Measurements from ENCODE around the gene OGFOD3.

- TF ChIP-seq EZH2 (IDR thresholded peaks at IDR 0.05; ENCODE audit: low read depth) (no peak), CTCF (conservative IDR thresholded peaks at IDR 0.05) (no peak)
Observed at GRCh38 chr17:82392941-82393340, 25.4 kb downstream of the OGFOD3 start.

Measured in PC-9 (cell line).